ENCODE measurements around the gene FBXW10.
"Not testable (repeated sequence)": the region's sequence is repeated elsewhere in the genome, so short reads cannot be mapped to it uniquely, and the experiment has no call there.

FBXW10 gene

GRCh38 chr17:18755969-18756368, 12.1 kb downstream of the FBXW10 start:
- not testable (repeated sequence) for ATAC-seq (ENCODE audit: insufficient read depth, low read depth); H3K4me2 ChIP-seq (ENCODE audit: insufficient read depth, low read length); H4K20me1 ChIP-seq (ENCODE audit: insufficient read depth, low read length); H2AFZ ChIP-seq (ENCODE audit: low read depth, low read length); H3K9me3 ChIP-seq (ENCODE audit: insufficient read depth, low read length, severe bottlenecking); H3K4me1 ChIP-seq (ENCODE audit: insufficient read depth, low read length); H3K27me3 ChIP-seq (ENCODE audit: insufficient read depth, low read length, poor library complexity); H3K27ac ChIP-seq (ENCODE audit: low read length); H3K9ac ChIP-seq (ENCODE audit: low read depth, low read length); H3K4me3 ChIP-seq (ENCODE audit: low read depth in 1 of 2, low read length in 2 of 2); H3K36me3 ChIP-seq (ENCODE audit: insufficient read depth, low read length); H3K79me2 ChIP-seq (ENCODE audit: insufficient read depth, low read length); DNase-seq

GRCh38 chr17:18757368-18758044, 13.7 kb downstream of the FBXW10 start:
- not testable (repeated sequence) for H2AFZ ChIP-seq (ENCODE audit: low read depth, low read length); H3K4me2 ChIP-seq (ENCODE audit: insufficient read depth, low read length); H3K9me3 ChIP-seq (ENCODE audit: insufficient read depth, low read length, severe bottlenecking); H3K9ac ChIP-seq (ENCODE audit: low read depth, low read length); H3K27me3 ChIP-seq (ENCODE audit: insufficient read depth, low read length, poor library complexity); ATAC-seq (ENCODE audit: insufficient read depth, low read depth); H3K4me3 ChIP-seq (ENCODE audit: low read depth in 1 of 2, low read length in 2 of 2); H3K79me2 ChIP-seq (ENCODE audit: insufficient read depth, low read length); H3K27ac ChIP-seq (ENCODE audit: low read length); DNase-seq; H4K20me1 ChIP-seq (ENCODE audit: insufficient read depth, low read length); H3K4me1 ChIP-seq (ENCODE audit: insufficient read depth, low read length); H3K36me3 ChIP-seq (ENCODE audit: insufficient read depth, low read length)

- not testable (repeated sequence) for H3K27me3 ChIP-seq (ENCODE audit: insufficient read depth, low read length, poor library complexity); H3K27ac ChIP-seq (ENCODE audit: low read length); H3K9me3 ChIP-seq (ENCODE audit: insufficient read depth, low read length, severe bottlenecking); H3K4me1 ChIP-seq (ENCODE audit: insufficient read depth, low read length); H3K4me3 ChIP-seq (ENCODE audit: low read depth in 1 of 2, low read length in 2 of 2); DNase-seq; H4K20me1 ChIP-seq (ENCODE audit: insufficient read depth, low read length); H2AFZ ChIP-seq (ENCODE audit: low read depth, low read length); H3K4me2 ChIP-seq (ENCODE audit: insufficient read depth, low read length); H3K9ac ChIP-seq (ENCODE audit: low read depth, low read length); H3K36me3 ChIP-seq (ENCODE audit: insufficient read depth, low read length); ATAC-seq (ENCODE audit: insufficient read depth, low read depth); H3K79me2 ChIP-seq (ENCODE audit: insufficient read depth, low read length)
Measured at GRCh38 chr17:18758344-18758743, 14.5 kb downstream of the FBXW10 start.

GRCh38 chr17:18760221-18760620, 16.4 kb downstream of the FBXW10 start:
- H3K9me3 ChIP-seq (ENCODE audit: insufficient read depth, low read length, severe bottlenecking); H2AFZ ChIP-seq (ENCODE audit: low read depth, low read length); H3K27ac ChIP-seq (ENCODE audit: low read length); DNase-seq; H3K27me3 ChIP-seq (ENCODE audit: insufficient read depth, low read length, poor library complexity); H4K20me1 ChIP-seq (ENCODE audit: insufficient read depth, low read length); H3K4me3 ChIP-seq (ENCODE audit: low read depth in 1 of 2, low read length in 2 of 2); H3K4me1 ChIP-seq (ENCODE audit: insufficient read depth, low read length); H3K79me2 ChIP-seq (ENCODE audit: insufficient read depth, low read length); H3K4me2 ChIP-seq (ENCODE audit: insufficient read depth, low read length); H3K36me3 ChIP-seq (ENCODE audit: insufficient read depth, low read length); H3K9ac ChIP-seq (ENCODE audit: low read depth, low read length); ATAC-seq (ENCODE audit: insufficient read depth, low read depth): not testable (repeated sequence)

GRCh38 chr17:18770572-18770971, 26.7 kb downstream of the FBXW10 start:
- not testable (repeated sequence) for H2AFZ ChIP-seq (ENCODE audit: low read depth, low read length); H3K9me3 ChIP-seq (ENCODE audit: insufficient read depth, low read length, severe bottlenecking); H3K36me3 ChIP-seq (ENCODE audit: insufficient read depth, low read length); DNase-seq; ATAC-seq (ENCODE audit: insufficient read depth, low read depth); H3K4me3 ChIP-seq (ENCODE audit: low read depth in 1 of 2, low read length in 2 of 2); H3K4me1 ChIP-seq (ENCODE audit: insufficient read depth, low read length); H3K9ac ChIP-seq (ENCODE audit: low read depth, low read length); H3K79me2 ChIP-seq (ENCODE audit: insufficient read depth, low read length); H3K4me2 ChIP-seq (ENCODE audit: insufficient read depth, low read length); H4K20me1 ChIP-seq (ENCODE audit: insufficient read depth, low read length); H3K27me3 ChIP-seq (ENCODE audit: insufficient read depth, low read length, poor library complexity); H3K27ac ChIP-seq (ENCODE audit: low read length)

GRCh38 chr17:18771066-18771465, 27.2 kb downstream of the FBXW10 start:
- not testable (repeated sequence) for H3K4me2 ChIP-seq (ENCODE audit: insufficient read depth, low read length); H3K9ac ChIP-seq (ENCODE audit: low read depth, low read length); H3K27me3 ChIP-seq (ENCODE audit: insufficient read depth, low read length, poor library complexity); H3K9me3 ChIP-seq (ENCODE audit: insufficient read depth, low read length, severe bottlenecking); H4K20me1 ChIP-seq (ENCODE audit: insufficient read depth, low read length); DNase-seq; ATAC-seq (ENCODE audit: insufficient read depth, low read depth); H3K4me1 ChIP-seq (ENCODE audit: insufficient read depth, low read length); H3K4me3 ChIP-seq (ENCODE audit: low read depth in 1 of 2, low read length in 2 of 2); H3K36me3 ChIP-seq (ENCODE audit: insufficient read depth, low read length); H2AFZ ChIP-seq (ENCODE audit: low read depth, low read length); H3K79me2 ChIP-seq (ENCODE audit: insufficient read depth, low read length); H3K27ac ChIP-seq (ENCODE audit: low read length)

All from DND-41 (cell line).